NCI-H82 treated with DMSO at 0.1 percent for 48 hours (cell line): ENCODE measurements around the gene SLC31A2.
"Not testable (repeated sequence)": the region's sequence is repeated elsewhere in the genome, so short reads cannot be mapped to it uniquely, and the experiment has no call there.

ENCODE experiments used
- DNase-seq: peaks from one replicate; lab custom pipeline; 2025; ENCODE audit not compliant: unreplicated experiment; lab: John Stamatoyannopoulos, UW

SLC31A2 gene

GRCh38 chr9:113149561-113149960 is 1.2 kb upstream of the SLC31A2 start:
- DNase-seq = not testable (repeated sequence)

GRCh38 chr9:113151696-113152630 is 1.2 kb downstream of the SLC31A2 start:
- DNase-seq = no peak

DNA sequence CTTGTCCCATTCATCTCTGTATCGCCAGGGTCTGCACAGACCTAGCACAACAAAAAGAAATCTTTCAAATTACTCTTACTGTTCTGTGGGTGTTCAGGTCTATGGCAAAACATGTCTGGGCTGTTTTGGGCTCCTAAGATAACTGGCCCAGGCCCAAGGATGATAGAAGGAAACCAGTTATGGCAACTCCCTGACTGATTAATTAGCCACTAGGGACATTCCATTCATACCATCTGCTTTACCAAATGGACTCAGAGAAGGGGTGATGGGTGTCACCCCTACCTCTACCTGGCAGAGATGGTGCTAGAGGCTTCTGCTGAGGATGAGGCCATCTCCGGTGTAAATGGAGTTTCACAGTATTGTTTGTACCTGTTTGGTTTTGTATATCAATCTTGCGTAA is 1.9 kb downstream of the SLC31A2 start:
- DNase-seq = no peak

DNA sequence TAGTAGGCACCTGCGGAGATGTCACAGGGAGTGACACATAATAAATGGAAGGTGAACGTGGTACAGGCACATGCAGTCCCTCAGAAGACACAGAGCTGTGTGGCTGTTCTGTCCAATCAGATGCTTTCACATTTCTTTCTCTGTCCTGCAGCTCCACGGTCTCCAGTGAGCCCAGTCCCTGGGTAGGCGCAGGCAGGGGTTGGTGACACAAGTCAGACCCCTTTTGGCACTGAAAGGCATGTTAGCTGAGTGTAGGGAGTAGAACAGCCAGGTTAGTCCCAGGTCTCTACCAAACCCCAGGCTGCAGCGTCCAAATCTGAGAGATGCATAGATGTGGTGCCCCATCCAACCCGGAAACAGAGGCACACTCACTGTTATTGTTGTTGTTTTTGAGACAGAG is 2.8 kb downstream of the SLC31A2 start:
- no peak for DNase-seq

DNA sequence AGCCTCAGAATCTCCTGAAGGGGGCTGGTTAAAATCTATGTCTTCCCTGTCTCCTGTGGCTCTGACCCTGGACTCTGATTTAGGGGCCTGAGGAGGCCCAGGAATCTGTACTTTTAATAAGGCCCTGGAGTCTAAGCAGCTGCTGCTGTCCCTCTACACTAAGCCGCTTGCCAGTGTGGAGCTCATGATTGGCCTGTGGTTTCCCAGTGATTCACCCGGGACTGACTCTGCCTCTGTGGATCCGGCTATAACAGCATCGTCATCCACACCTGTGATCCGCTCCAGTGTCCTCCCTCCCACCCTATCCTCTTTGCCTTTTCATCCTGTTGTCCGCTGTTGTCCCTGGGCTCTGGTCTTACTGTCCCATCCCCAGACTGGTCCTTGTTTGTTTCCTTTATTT is 3.7 kb downstream of the SLC31A2 start:
- peak; percentile 46 for DNase-seq

DNA sequence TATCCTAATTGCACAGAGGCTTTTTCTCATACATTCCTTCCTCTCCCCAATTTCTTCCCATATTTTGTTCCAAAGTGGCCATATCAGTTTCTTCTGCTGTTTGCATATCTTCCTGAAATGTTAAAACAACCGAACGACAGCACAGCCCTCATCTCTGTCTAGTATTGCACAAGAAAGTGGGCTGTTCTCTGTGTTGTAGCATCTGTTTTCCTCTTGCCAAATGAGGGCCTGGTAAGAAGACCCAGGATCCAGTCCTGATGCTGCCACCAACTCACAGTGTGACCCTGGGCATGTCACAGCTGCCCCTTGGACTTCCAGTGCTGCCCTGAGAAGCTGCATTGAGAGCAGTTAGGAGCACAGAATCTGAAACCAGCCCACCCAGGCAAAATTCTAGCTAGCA is 4.1 kb downstream of the SLC31A2 start:
- DNase-seq = no peak

DNA sequence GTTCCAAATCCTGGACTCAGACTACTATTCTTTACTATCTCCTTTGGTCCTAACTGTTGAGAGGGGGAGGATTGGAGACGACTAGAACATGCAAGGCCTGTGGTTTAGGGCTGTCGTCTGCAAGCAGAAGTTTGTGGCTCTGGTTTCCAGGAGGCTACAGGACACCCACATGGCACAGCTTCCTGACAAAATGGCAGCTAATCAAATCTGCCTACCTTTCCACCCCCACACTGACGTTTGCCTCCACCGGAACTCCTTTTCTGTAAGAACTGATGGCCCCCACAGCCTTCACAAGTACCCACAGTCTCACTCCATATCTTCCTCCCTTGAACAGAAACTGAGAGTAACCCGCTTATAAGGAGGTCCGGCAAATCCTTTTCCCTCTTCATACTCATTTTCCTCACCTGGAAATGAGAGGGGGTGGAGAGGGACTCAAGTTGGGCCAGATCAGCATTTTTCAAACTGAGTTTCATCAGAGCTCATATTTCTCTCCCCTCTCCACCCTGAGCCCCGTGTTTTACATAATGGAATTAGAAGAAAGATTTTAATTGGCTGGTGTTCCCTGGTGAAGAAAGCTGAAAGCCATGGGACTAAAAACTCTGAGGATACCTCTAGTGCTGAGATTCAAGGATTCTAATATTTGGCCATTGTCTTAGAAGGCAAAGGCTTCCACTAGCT is 5.2 kb downstream of the SLC31A2 start:
- peak; percentile 29 for DNase-seq

GRCh38 chr9:113156880-113157279 is 6.1 kb downstream of the SLC31A2 start:
- no peak for DNase-seq

GRCh38 chr9:113158446-113158845 is 7.6 kb downstream of the SLC31A2 start:
- no peak for DNase-seq

DNA sequence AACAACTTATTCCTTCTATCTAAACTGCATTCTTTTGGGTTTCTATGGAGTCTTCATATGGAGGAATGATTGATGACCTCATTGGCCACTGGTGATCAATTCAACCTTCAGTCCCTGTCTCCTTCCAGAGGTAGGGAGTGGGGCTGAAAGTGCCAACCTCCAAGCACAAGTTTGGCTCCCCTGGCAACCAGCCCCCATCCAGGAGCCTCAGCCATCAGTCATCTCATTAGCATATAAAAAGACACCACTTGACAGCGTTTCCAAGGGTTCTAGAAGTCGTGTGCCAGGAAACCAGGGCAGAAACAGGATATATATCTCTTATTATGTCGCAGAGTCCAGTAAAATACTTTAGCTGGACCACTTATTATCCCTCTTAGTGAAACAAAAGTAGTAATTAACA is 9.8 kb downstream of the SLC31A2 start:
- DNase-seq = no peak

DNA sequence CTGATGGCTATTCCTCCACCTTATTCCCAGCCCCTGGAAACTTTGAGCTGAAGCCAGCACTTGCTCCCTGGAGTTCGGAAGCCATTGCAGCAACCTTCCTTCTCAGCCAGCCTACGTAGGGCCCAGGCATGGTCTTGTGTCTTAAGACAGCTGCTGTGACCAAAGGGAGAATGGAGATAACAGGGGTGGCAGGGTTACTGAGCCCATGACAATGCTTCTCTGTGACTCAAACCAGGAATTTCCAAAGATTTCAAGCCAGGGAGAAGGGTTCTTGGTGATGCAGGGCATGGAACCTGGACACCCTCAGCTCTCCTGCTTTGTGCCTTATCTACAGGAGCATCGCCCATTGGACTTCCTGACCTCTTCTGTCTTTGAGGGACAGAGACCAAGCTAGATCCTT is 12.2 kb downstream of the SLC31A2 start:
- no peak for DNase-seq

- no peak for DNase-seq
Observed at GRCh38 chr9:113164536-113165300, 13.9 kb downstream of the SLC31A2 start.

GRCh38 chr9:113166039-113166438 is 15.2 kb downstream of the SLC31A2 start:
- DNase-seq = no peak

DNA sequence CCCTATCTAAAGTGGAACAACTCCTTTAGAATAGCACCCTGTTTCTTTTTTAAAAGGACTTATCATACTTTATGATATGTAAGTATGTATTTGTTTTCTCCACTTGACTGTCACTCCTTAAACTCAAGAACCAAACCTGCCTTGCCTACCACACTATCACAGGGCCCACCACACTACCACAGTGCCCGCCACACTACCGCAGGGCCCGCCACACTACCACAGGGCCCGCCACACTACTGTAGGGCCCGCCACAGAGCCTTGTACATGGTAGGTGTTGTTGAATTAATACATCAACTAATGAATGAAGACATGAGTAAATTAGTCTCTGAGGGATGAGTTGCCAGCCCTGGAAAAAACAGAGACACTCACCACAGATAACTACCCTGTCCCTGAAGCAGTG is 18.0 kb downstream of the SLC31A2 start:
- no peak for DNase-seq

- no peak for DNase-seq
Observed at GRCh38 chr9:113173341-113173740, 22.5 kb downstream of the SLC31A2 start.

GRCh38 chr9:113176803-113177202 is 26.0 kb downstream of the SLC31A2 start:
- no peak for DNase-seq

DNA sequence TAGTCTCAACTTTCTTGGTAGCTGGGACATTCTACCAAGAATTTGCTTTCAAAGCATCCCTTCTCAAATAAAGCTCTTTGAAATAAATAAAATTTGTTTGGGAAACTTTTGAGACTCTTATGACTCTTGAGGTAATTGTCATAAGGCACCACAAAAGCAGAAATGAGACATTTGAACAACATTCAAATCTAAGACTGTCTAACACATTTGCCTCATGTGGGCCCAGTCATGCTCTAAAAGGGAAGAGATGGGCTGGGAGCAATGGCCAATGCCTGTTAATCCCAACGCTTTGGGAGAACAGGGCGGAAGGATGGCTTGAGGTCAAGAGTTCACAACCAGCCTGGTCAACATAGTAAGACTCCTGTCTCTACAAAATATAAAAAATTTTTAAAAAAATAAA is 26.4 kb downstream of the SLC31A2 start:
- no peak for DNase-seq

GRCh38 chr9:113178087-113178486 is 27.3 kb downstream of the SLC31A2 start:
- DNase-seq = no peak

DNA sequence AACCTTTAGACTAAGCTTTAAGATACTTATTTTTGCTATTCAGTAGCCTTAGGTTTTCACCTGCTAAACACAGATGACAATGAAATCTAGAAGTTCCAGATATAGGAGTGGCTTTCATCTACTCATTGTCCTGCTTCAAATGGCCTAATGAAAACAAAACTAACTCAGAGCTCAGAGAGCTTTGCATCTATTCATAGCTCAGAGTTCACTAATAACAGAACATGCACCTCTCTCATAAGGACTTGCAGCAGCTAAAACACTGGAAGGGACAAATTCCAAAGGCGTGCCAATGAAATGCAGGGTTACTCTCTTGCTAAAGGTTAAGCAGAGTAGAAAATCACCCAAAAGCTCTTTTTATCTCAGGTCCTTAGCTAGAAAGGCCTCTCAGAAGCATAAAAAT is 29.0 kb downstream of the SLC31A2 start:
- no peak for DNase-seq

DNA sequence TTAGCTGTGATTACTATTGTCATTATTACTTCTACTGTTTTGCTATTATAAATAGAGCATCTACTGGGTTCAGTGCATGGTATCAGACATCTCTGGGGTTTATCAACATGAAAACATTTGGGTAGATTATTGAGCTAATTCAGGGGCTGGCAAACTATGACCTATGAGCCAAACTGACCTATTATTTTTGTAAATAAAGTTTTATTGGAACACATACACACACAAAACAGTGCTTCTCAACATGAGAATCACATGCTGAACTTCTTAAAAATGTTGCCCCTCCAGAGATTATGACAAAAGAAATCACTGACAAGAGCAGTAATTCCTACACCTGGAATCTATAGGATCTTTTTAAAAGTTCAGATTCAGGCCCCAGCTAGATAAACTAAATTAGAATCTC is 30.4 kb downstream of the SLC31A2 start:
- no peak for DNase-seq

- DNase-seq = no peak
Observed at GRCh38 chr9:113183956-113184488, 33.2 kb downstream of the SLC31A2 start.
